ENCODE results near the gene FTO.

FTO gene

DNA sequence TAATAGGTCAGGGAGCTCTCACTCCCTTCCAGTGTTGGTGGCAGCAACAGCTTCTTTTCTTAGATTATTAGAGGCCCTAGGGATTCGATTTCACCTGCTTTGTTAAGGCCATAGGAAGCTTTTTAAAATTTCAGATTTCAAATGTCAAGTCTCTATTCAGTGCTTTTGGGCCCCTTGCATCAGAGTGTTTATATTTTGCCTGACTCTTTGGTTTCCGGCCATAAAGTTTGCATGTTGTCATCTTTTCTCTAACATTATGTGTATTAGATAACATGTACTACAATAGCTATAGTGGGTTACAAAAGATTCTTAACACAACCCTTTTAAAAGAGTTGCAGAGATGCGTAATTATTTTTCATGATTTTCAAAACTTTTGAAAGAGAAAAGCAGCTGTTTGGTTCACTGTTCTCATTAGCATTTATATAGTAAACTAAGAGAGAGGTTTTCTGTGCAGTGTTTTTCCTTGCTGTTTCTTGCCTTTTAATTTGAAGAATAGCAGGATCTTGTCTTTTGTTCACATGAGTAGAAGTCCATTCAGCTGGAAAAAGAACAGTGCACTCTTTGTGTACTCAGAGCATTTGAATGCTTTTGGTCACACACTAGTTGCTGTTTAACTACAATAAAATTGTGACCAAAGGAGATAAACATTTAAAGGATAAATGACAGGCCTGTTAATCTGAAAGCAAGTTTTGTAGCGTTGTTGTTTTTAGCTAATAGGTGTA is 52.5 kb downstream of the FTO start:
- no peak for DNase-seq

DNA sequence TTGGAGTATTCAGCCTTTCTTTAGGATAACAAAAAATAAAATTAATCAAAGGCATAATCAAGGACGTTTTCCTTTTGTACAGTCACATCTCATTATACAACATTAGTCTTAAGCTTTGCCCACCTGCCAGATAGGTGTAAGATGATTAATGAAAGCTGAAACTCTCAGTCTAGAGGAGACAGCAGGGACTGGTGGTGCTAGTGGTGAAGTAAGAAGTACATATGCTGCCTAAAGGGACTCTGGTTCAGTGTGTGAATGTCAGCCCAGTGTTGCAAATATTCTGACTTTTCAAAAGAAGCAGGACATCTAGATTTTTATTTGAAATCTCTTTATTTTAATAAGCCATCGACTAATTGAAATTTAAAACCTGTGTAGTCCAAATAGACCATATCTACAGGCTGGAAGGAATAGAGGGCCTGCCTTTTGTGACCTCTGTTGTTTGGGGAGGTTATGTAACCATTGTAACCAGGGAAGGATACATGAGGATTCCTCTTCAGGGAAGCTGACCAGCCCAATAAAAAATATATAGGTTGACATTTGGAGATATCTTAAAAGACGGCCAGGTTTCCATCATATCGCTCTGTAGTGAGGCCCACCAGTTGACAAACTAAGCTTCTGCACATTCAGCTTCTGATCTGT is 54.1 kb downstream of the FTO start:
- no peak for DNase-seq

DNA sequence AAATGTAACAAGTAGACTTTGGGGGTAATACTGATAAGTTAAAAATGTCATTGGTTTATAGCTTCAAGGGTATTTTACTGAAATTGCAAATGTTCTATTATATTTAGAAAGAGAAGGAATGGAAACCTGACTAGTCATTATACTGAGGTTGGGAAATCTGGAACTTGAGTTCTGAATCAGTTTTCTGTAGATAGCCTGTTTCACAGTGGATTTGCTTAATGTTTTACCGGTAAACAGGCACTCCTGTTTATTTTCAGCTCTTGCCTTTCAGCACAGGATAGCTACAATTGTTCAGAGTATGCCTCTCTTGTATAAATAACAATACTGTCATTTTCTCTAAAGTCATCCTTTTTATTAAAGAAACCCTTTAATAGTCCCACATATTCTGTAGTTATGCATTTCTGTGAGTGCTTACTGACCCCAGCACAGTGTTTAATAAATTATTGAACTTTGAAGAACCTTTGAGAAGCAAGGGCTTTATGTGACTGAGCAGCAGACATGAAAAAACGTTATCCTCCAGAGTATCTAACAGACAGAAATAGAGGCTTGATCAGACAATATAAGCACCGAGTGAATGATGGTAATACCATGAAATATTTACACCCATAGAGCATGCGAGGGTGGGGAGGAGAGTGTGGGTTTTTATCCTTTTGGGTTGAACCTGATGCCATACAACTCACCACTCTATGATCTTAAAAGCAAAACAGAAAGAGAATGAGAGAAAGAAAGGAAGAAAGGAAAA is 58.2 kb downstream of the FTO start:
- no peak for DNase-seq

DNA sequence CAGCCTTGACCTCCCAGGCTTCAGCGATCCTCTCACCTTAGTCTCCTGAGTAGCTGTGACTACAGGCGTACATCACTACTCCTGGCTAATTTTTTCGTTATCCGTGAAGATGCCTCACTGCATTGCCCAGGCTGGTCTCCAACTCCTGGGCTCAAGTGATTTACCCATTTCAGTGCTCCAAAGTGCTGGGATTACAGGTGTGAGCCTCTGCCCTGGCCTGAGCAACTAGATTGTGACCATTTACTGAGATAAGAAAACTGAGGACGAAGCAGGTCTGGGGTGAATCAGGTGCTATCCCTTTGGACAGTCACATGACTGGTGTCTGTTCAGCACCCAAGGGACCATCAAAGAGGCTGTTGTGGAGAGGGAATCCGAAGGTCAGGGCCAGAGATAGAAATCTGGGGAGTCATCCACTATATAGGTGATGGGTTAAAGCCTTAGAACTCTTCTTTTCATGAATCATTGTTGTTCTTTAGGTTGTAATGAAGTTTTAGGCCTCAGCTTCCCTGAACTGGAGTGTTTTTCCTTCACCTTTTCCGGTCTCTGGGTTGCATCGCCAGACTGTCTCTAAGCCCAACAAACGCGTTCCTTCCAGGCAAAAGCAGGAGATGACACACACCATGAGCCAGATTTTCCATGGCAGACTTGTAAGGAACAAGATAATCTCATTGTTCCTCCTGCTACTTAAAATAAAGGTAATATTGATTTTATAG is 62.5 kb downstream of the FTO start:
- DNase-seq: no peak

DNA sequence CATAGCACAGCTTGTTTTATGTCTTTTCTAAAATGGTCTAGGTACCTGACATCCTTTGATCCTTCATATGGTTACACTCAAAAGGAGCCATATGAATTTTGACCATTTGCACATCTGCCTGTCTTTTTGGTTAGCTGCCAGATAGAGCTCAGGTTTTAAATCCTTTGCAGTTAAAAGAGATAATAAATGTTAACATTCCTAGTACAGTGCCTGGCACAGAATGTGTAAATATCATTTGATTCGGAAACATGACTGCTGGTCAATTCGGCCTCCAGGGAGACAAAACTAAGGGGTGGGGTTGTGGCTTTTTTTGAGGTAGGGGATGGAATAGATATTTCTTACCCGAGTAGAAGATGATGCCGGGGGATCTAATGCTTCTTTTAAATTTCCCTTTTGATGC is 64.2 kb downstream of the FTO start:
- no peak for DNase-seq

DNA sequence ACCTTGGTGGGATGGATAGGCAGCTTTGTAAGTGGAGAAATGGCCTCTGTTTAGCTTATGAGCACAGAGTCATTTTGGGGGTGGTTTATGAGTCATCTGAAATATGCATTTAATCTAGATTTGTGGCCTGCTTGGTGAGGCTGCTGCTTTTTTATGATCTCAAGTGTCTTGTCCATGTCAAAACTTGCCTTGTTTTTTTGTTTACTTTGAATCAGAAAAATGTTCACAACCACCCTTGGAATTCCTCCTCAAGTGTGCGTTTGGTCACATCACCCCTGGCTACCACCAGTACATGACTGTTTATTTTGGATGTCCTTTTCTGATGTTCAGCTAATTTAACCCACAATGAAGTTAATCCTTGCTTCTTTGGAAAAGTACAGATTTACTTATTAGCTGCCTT is 64.6 kb downstream of the FTO start:
- DNase-seq: no peak

DNA sequence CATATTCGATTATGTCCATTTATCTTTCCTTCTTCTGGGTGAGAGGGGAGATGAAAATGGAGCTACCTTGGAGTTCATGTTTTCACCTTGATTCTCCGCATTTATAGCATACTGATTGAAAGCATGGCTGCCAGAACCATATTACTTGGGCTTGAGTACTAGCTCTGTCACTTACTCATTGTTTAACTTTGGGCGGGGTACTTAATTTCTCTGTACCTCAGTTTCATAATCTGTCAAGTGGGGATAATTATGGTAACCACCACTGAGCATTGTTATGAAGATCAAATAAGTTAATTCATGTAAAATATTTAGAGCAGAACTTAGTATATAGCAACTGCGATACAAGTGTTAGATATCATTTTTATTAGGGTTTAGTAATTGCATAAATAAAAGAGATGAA is 65.2 kb downstream of the FTO start:
- DNase-seq: no peak

DNA sequence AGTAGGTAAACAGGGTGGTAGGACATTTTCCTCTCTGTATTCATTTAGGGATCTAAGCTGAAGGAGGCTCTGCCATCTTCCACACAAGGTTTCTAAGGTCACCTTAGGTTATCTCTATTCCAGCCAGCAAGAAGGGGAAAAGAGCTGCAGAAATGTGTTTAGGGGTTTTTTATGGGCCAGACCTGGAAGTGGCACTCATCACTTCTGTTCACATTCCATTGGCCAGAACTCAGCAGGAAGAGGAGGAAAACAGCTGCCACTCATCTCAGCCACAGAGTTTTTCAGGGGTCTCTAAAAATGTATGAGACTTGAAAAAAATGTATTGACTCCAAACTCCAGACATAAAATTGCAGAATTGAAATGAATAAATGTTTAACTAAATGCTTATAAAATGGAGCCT is 65.8 kb downstream of the FTO start:
- no peak for DNase-seq

DNA sequence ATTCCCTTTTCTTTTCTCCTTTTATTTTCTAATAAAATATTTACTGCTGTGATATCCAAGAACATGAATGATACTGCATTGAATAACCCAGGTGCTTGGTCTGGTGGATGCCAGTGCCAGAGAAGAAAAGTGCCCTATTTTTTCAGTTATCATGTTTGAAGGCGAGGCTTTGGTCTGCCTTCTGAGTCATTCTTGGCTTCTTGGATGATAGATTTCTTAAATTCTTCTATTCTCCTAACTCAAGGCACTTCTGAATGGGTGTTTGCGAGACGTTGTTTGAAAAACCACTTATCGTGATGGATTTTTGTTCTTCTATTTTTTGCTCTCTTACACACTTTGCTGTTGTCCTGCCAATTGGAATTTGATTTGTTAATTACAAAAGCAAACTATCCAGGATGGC is 66.7 kb downstream of the FTO start:
- DNase-seq: no peak

DNA sequence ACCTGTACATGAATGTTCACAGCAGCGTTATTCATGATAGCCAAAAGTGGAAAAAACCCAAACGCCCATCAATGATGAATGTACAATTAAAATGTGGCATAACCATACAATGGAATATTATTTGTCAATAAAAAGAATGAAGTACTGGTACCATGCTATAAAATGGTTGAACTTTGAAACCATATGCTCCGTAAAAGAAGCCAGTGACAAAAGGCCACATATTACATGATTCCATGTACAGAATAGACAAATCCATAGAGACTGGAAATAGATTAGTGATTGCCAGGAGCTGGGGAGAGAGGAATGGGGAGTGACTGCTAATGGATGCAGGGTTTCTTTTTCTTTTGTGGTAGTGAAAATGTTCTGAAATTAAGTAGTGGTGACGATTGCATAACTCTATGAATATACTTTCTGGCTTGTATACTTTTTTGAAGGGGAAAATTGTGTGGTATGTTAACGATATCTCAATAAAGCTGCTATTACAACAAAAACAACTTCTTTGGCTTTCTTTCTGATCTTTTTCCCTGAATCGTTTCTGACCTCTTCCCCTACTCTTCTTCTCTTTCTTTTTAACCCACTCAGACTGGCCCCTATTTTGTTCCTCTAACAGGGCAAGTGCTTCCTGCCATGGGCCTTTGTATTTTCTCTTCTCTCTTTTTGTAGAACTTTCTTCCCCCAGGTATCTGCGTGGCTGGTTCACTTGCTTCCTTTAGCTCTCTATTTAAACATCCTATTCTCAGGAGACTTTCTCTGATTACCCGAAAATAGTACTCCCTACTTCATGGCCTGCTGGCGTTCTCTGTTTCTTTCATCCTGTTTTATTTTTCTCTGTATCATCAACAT is 67.9 kb downstream of the FTO start:
- DNase-seq: no peak

DNA sequence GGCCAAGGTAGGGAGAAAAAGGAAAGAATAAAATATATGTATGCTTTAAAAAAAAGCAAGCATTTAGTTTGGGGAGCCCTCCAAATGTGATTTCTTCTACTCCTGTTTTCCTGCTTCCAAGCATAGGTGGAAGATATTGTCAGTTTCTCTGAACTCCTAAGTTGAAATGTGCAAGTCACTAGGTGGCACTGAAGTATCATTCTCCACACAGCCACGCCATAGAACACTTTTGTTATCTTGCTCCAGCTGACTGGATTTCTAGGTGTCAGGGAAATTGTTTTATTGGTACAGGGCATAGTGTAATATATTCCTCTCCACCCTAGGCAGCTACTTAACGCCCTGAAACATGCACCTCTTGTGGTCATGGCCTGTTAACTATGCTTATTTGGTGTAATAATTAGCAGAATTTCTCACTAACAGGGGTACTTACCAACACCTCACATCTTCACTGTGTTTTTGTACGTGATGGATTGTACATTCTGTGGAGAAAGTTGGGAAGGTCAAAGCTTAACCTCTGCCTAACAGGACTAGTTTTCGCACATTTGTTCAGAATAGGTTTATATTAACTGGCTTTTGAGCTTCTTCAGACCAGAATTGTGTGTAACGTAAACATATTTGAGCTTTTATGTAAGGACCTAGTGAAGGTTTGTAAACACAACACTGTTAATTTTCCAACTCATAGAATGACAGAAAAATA is 69.3 kb downstream of the FTO start:
- no peak for DNase-seq

DNA sequence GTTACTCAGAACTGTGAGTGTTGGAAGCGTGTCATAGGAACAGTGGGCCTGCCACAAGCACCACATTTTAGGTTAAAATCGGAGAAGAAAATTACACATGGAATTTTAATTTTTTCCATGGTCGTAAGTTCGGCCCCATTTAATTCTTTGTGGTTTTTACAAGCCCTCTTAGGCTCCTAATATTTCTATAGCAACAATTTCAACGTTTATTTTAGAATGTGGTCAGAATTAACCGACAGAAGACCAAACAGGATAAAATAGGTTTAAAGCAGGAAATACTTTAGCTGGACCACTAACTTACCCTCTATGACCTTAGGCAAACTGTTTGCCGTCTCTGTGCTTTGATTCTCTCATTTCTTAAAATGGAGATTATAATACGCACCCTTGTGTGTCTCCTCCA is 69.9 kb downstream of the FTO start:
- no peak for DNase-seq

DNA sequence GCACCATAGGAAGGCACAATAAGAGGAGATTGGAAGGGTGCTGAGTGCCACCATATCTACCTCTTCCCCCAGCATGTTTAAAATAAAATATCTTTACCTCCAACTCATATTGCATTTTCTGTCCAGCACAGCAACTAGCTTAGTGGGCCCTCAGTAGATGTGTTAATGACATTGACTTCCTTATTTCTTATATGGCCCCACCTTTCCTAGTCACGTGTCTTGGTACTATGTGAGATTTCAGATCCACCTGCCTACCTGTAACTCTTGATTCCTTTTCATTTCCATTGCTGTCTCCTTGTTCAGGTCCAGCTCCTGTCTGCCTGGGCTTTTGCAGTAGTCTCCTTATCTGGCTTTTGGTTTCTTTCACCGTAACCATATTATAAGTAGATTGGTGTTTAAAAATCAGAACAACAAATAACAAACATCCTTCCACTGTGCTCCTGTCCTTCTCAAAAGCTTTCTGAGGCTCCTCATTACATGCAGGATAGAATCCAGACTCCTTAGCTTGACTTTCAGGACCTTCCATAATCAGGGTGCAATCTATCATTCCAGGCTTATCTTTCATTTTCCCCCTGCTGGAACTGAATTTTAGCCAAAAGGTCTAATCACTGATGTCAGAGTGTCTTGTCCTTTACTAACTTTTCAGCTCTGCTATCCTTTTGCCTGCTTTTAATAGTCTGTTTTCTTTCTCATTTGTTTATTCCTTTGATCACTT is 71.3 kb downstream of the FTO start:
- no peak for DNase-seq

DNA sequence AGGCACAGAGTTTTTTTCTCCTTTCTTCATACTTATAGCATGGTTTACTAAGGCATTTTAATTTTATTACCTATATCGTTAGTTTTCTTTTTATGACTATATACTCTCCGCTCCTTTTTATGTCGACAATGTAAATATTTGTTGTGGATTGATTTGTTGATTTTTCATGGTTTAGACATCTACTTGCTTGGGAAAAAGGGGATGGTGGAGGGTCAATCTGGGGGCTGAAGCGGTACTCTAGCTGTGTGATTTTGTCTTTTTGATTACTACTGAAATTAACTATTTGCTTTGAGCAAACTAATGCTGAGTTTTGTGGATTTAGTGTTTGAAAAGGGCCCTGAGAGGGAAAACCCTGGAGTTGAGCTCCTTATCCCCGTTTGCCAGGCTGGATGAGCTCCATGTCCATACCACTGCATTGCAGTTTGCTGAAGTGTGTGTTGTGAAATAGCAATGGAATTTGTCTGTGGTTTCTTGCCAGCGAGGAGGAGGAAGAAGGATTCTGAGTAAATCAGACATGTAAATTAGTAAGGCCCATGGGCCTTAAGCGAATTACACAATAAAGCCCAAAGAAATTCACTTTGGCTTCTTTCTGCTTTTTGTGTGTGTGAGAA is 72.0 kb downstream of the FTO start:
- no peak for DNase-seq

DNA sequence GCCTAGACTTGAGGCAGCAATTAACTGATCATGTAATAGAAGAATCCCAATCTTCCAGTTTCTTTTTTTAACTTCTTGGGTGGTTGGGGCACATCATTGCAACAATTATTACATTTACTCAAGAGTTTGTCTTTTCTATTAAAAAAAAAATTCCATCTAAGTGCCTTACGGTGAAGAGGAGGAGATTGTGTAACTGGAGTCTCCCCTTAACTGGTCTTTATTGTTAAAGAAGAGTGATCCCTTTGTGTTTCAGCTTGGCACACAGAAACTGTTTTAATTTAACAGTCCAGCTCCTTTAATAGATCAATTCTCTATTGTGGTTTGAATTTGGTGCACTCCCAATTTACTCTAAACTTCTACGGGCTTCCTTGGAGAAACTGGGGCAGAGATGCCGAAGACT is 75.2 kb downstream of the FTO start:
- DNase-seq: no peak

DNA sequence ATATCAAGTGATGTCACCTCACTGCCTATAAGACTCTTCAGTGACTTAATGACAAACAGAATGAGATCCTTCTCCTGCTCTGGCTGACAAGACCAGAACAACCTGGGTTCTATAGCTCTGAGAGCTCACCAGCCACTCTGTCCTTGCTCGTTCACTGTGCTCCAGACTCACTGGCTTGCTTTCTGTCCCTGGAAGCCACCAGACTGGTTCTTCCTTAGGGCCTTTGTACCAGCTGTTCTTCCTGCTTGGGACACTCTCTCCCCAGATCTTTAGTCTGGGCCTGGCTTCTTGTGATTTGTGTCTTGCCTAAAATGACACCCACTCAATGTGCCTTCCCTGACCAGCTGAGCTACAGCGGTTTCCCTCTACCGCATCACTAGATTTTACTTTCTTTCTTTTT is 76.1 kb downstream of the FTO start:
- DNase-seq: no peak

DNA sequence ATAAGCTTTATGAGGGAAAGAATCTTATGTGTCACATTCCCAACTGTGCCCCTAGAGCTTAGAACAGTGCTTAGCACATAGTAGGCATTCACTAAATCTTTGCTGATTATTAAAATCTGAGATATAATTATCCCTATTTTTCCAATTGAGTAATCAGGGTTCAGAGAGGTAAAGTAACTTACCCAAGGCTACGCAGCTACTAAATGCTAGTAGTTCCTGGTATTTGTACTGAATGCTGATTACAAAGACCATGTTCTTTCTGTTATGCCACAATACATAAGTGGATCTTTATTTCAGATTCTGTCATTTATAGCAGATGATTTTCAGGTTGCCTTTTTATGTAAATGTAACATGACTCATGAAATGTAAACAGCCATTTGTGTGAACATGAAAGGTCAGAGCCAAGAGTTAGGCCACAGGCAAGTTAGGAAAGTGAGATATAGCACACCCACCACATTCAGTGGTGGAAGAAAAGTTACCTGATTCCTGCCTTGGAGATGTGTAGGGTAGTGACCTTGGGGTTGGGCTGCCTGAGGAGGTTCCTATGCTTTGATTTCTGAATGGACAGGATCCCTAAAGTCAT is 77.2 kb downstream of the FTO start:
- DNase-seq: no peak

DNA sequence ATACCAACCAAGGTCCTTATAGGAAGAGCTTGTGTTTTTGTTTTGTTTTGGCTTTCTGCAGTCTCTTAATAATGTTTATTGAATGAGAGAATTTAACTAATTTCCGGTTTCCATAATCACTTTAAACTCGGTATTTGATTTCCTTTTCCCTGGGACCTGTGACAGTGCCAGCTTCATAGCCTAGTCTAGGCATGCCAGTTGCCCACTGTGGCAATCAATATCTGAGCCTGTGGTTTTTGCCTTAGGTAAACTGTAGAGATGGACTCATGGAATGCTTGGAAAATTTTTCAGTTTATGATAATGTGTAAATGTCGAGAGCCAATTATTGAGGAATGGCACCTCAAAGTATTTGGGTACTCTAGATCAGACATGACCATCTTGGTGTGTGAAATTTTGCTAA is 78.2 kb downstream of the FTO start:
- DNase-seq: no peak

DNA sequence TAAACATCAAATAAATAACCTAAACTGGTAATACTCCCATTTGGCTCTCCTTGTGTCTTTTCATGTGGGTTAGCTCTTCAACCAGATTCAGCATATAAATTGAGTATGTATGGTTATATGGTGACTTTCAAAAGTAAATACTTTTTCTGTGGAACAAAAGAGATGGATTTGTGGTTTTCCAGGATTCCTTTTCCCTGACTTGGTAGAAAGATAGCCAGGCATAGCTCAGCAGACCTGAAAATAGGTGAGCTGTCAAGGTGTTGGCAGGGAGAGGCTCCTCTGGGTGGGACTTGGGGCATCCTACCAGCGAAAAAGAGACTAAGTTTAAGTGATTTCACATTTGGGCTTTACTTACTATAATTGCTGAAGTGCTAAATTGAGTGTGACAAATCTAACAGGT is 80.3 kb downstream of the FTO start:
- DNase-seq: no peak

DNA sequence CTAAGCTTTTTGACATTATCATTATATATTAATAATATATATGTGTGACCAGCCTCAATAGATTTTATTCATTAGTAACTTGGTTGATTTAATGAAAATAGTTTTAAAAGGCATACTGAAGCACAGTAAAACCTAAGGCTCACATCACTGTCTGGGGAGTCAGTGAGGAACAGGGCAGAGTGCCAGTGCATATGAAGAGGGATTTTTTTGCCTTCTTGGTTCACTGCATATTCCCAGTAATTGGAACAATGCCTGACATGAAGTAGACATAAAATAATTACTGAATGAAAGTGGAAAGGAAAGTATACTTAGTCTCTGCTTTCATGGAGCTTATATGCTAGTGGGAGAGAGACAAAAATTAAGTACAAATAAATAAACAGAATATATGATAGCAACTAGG is 81.1 kb downstream of the FTO start:
- no peak for DNase-seq

DNA sequence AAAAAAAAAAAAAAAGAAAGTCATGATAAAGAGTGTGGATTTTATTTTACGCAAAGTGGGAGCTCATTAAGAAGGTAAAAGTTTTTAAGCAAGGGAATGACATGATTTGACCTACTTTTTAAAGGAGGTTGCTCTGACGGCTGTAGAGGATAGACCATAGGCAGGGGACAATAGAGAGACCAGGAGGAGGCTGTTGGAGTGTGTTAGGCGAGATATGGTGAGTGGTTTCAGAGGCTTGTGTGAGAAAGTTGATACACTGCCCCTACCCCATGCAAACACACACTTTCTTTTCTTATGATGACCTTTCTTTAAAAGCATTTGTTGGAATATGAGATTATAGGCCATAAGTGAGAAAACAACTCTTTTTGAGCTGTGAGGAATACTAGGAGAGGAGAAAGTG is 82.0 kb downstream of the FTO start:
- DNase-seq: no peak

All from cerebellar nuclear complex (tissue), 1 donor.